ENCODE data around the gene LRRC14B.

DNA sequence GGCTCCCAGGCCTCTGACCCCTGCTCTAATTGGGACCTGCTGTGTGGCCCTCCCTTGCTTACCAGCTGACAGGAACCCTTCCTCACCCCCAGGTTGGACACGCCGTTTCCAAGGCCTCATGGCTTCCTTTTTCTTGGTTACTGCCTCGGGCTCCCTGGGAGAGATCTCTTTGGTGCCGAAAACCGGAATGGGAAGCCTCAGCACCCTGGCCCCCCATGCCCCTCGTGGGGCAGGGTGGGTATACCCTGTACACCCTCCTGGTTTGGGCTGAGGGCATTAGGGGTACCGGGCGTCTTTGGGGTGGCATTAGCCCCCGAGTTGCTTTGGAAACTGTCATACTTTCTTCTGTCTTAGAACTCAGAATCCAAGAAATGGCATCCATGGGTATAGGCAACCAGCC is 10.1 kb upstream of the LRRC14B start:
- no peak for TF ChIP-seq CTCF (conservative IDR thresholded peaks at IDR 0.05 in 1 of 2, IDR thresholded peaks at IDR 0.05 in 1 of 2; ENCODE audit: low read depth in 1 of 2, low read length in 2 of 2)
- no peak for TF ChIP-seq EZH2 (IDR thresholded peaks at IDR 0.05; ENCODE audit: low read length, missing control alignments)
